Ishikawa (cell line): ENCODE results near the gene TPSAB1.

Source experiments
- CEBPB ChIP-seq: IDR thresholded peaks from 2 replicates; pipeline ENCODE4 v1.6.1; 2012
- CREB1 ChIP-seq: IDR thresholded peaks from 2 replicates; pipeline ENCODE4 v1.6.1; 2012; ENCODE audit warnings: low read depth
- EGR1 ChIP-seq: IDR thresholded peaks from 2 replicates; pipeline ENCODE4 v1.6.1; 2012
- EP300 ChIP-seq: IDR thresholded peaks from 2 replicates; pipeline ENCODE4 v1.6.1; 2012; ENCODE audit warnings: borderline replicate concordance
- FOXM1 ChIP-seq: IDR thresholded peaks from 2 replicates; pipeline ENCODE4 v1.6.1; 2012; ENCODE audit warnings: low read depth, borderline replicate concordance
- RAD21 ChIP-seq: IDR thresholded peaks from 2 replicates; pipeline ENCODE4 v1.6.1; 2012; ENCODE audit warnings: low read depth
- TAF1 ChIP-seq: IDR thresholded peaks from 2 replicates; pipeline ENCODE4 v1.6.1; 2012; ENCODE audit warnings: low read depth, mild to moderate bottlenecking
- USF1 ChIP-seq: IDR thresholded peaks from 2 replicates; pipeline ENCODE4 v1.6.1; 2012
- YY1 ChIP-seq: IDR thresholded peaks from 2 replicates; pipeline ENCODE4 v1.6.1; 2012; ENCODE audit warnings: low read depth

GRCh38 chr16:1277617-1278282 is 37.2 kb downstream of the TPSAB1 start:
- TF ChIP-seq USF1 (no peak), YY1 (no peak), RAD21 (no peak), FOXM1 (no peak), EGR1 (no peak), EP300 (no peak), TAF1 (no peak), CEBPB (no peak), CREB1 (no peak)
